BJ (cell line): ENCODE measurements around the gene STK26. TPM values are rescaled to one million over a fixed set of nuclear protein-coding genes. Genes with fewer than 3 reads are reported as not detected.
"Not testable (repeated sequence)": the region's sequence is repeated elsewhere in the genome, so short reads cannot be mapped to it uniquely, and the experiment has no call there.

ENCODE experiments used
- CTCF ChIA-PET: fragments of 350-600 bp; formaldehyde crosslinking; extraction: SDS; loops from one replicate; lab custom pipeline; 2021; ENCODE audit warnings: antibody characterized with exemption, inconsistent platforms; lab: Yijun Ruan, JAX
- POLR2A ChIA-PET: fragments of 300-600 bp; sonication (Branson Sonifier 250); formaldehyde crosslinking; extraction: SDS; loops from one replicate; lab custom pipeline; 2021; ENCODE audit warnings: antibody characterized with exemption; lab: Charles Lee
- DNase-seq: peaks from one replicate; pipeline ENCODE4 v3.0.0-alpha.2; 2011; ENCODE audit warnings: low read depth
- H3K27me3 ChIP-seq: 2 replicates; pipeline ENCODE4 v1.6.0; 2011; ENCODE audit warnings: low read length; ENCODE audit not compliant: control insufficient read depth, insufficient read depth
- H3K36me3 ChIP-seq: 2 replicates; pipeline ENCODE4 v1.5.1; 2011; ENCODE audit warnings: low read length; ENCODE audit not compliant: control insufficient read depth, insufficient read depth
- H3K4me3 ChIP-seq: 2 replicates; pipeline ENCODE4 v1.5.1; 2011; ENCODE audit warnings: low read depth, mild to moderate bottlenecking, control low read depth, low read length
- polyA plus RNA-seq: library from polyadenylated mRNA; depleted of rRNA; stranded (reverse); fragments of >200 nt; gene quantifications from 2 replicates; pipeline ENCODE4 v1.2.3, GENCODE V29; 2011
- TF ChIP-seq, protein P1 (sequence below): IDR thresholded peaks from 2 replicates; pipeline ENCODE4 v1.5.1; 2011; ENCODE audit warnings: low read depth, mild to moderate bottlenecking, control low read depth, inconsistent platforms, low read length, moderate library complexity; ENCODE audit not compliant: insufficient read depth

Gene STK26
- polyA plus RNA-seq, 1 experiment = 0.67 TPM

DNA sequence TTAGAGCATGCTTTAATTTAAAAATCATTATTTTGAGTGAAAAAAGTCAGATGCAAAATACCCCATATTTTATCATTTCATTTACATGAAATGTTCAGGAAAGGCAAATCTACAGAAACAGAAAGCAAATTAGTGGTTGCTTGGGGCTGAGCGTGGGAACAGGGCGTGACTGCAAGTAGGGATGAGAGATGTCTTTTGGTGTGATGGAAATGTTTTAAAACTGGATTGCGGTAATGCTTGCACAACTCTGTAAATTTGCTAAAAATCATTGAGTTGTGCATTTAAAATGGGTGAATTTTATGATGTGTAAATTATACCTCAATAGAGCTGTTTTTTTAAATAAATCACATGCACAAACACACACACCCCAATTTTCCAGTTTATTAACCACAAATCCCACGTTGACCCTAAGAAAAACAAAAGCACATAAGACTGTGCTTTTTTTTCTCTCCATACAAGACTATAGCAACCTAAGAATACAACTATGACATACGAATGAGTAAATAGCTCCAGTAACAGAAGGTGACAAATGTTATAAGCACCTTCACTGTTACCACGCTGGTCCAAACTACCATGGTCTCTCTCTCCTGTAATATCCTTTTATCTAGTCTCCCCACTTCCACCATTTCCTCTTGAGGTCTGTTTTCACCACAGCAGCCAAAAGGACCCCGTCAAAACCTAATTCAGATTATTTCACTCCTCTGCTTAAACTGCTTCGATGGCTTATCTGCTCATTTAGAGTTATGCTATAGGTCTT lies 67.5 kb downstream of the STK26 start:
- Histone ChIP-seq H3K36me3 (no peaks in the 10 kb centered on the region), H3K4me3 (no peak overlapping the region), H3K27me3 (no peaks in the 10 kb centered on the region)
- POLR2A ChIA-PET = no interaction called here
- no peak for DNase-seq
- TF ChIP-seq, protein P1, sequence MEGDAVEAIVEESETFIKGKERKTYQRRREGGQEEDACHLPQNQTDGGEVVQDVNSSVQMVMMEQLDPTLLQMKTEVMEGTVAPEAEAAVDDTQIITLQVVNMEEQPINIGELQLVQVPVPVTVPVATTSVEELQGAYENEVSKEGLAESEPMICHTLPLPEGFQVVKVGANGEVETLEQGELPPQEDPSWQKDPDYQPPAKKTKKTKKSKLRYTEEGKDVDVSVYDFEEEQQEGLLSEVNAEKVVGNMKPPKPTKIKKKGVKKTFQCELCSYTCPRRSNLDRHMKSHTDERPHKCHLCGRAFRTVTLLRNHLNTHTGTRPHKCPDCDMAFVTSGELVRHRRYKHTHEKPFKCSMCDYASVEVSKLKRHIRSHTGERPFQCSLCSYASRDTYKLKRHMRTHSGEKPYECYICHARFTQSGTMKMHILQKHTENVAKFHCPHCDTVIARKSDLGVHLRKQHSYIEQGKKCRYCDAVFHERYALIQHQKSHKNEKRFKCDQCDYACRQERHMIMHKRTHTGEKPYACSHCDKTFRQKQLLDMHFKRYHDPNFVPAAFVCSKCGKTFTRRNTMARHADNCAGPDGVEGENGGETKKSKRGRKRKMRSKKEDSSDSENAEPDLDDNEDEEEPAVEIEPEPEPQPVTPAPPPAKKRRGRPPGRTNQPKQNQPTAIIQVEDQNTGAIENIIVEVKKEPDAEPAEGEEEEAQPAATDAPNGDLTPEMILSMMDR = no peak
- CTCF ChIA-PET = interaction anchor here (3.3 kb wide), 1 partner anchor 129 kb away, joined by 34 read pairs; the partner anchor contains the start of gene RAP2C

DNA sequence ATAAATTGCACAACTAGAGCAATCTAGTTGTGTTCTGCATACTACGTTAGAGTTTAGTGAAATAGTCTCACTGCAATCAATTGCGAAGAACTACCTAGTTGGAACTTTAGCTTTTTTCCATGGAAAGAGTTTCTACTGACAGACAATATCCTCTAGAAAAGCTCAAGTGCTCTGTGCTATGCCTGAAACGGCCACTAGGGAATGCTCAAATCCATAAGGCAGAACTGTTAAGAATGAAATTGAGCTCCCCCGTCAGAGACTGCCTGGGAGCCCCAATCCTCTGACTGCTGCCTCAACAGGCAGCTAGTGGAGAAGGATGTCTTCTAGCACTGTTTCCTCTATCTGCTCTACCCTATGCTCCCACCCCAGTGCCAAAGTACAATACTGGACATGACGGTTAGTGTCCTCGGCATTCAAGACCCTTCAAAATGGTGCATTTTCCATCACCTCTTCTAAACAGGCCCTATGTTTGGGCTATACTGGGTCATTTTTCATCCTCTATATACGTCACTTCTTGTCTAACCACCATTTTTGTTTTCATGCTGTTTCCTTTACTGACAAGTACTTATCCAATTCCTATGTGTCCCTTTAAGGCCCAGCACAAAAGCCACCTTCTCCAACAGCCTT lies 69.5 kb downstream of the STK26 start:
- Histone ChIP-seq H3K27me3 (no peaks in the 10 kb centered on the region), H3K4me3 (no peak overlapping the region), H3K36me3 (no peaks in the 10 kb centered on the region)
- TF ChIP-seq, protein P1 = peak; percentile 71
- peak; percentile 7 for DNase-seq
- ChIA-PET CTCF (interaction anchor here (0.6 to 3.3 kb wide), 14 partner anchors 9 to 607 kb away, joined by 3 to 34 read pairs (median 4); partner anchors contain the start of gene RAP2C), POLR2A (no interaction called here)

DNA sequence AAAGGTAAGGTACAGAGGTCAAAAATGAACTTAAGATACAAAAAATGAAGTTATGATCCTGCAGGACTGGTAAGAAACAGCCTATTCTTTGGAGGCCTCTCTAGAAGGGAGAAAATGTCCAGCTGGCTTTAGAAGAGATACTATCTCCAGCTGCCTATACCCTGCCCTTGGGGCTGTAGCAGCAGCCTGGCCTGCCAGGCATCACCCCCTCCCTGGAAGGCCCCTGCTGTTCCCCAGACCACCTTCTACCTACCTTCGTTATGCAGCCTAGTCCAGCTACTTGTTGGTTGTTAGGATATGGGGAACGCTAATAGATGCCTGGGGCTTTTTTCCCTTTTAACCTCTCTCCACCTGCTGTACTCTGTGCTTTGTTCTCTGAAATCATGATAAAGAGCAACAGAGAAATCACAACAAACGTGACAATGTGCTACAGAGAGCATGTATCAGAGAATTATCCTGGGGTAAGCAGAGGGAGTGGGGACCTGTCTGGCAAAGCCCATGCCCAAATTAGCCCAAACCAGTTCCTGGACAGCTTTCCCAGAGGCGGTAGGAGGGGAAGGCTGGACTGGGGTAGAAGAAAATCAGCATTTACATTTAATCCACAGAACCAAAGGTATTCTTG lies 70.2 kb downstream of the STK26 start:
- ChIA-PET CTCF (interaction anchor here (0.6 to 3.3 kb wide), 8 partner anchors 15 to 538 kb away, joined by 3 to 34 read pairs (median 5); partner anchors contain the start of gene RAP2C), POLR2A (no interaction called here)
- no peak overlapping the region for H3K4me3 ChIP-seq
- H3K27me3 ChIP-seq = no peaks in the 10 kb centered on the region
- DNase-seq = no peak
- TF ChIP-seq, protein P1 = no peak
- H3K36me3 ChIP-seq = no peaks in the 10 kb centered on the region

DNA sequence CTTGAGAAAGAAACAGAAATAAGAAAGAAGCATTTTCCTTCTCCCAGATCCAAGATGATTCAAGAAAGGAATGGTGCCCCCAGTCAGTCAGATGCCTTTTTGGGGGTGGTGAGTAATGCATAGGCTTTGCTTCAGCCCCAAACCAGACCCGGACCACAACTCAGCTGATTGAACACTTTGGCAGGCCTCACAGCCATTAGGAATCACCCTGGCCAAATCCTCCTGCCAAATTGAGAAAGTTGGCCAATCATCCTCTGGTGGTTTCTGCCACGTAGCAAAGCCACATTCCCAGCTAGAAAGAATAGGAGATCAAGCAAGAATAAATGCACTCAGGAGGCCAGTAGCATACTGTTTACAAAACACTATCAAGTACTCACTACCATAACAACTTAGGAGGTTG lies 71.1 kb downstream of the STK26 start:
- Histone ChIP-seq H3K36me3 (no peaks in the 10 kb centered on the region), H3K4me3 (no peak overlapping the region), H3K27me3 (no peaks in the 10 kb centered on the region)
- TF ChIP-seq, protein P1 = no peak
- POLR2A ChIA-PET = no interaction called here
- CTCF ChIA-PET = interaction anchor here (1.1 kb wide), 1 partner anchor 126 kb away, joined by 4 read pairs; no protein-coding TSS in a partner anchor
- DNase-seq = no peak

GRCh38 chrX:132098704-132099103 lies 75.6 kb downstream of the STK26 start:
- POLR2A ChIA-PET = not testable (repeated sequence)

More at GRCh38 chrX:132098704-132099103, 75.6 kb downstream of the STK26 start:
- DNase-seq, CTCF ChIA-PET, H3K27me3 ChIP-seq, H3K4me3 ChIP-seq, H3K36me3 ChIP-seq: not testable (repeated sequence)
